SU-DHL-6 (cell line): ENCODE data around the gene PRKACA.

Experiments used
- H2AFZ ChIP-seq: fragments of 200-600 bp; sonication (generic); 2 replicates; pipeline ENCODE4 v1.6.1; 2014; ENCODE audit warnings: low read depth, mild to moderate bottlenecking, moderate library complexity, mixed read lengths, antibody characterized with exemption, low read length; ENCODE audit not compliant: severe bottlenecking
- H3F3A ChIP-seq: fragments of 200-600 bp; shearing (Covaris generic); 2 replicates; pipeline ENCODE4 v1.6.0; 2016; ENCODE audit warnings: antibody characterized with exemption, mild to moderate bottlenecking; ENCODE audit not compliant: insufficient read depth
- H3K27ac ChIP-seq: fragments of 200-600 bp; sonication (generic); 2 replicates; pipeline ENCODE4 v1.5.1; 2016; ENCODE audit warnings: low read depth, mild to moderate bottlenecking, low read length, moderate library complexity, mixed read lengths
- H3K27me3 ChIP-seq: fragments of 200-600 bp; sonication (generic), shearing (Covaris generic); 2 replicates; pipeline ENCODE4 v1.6.0; 2014; ENCODE audit warnings: mild to moderate bottlenecking, low read length
- H3K36me3 ChIP-seq: fragments of 200-600 bp; sonication (generic); 2 replicates; pipeline ENCODE4 v1.6.1; 2014; ENCODE audit warnings: mild to moderate bottlenecking, low read length, mixed read lengths
- H3K4me2 ChIP-seq: fragments of 300-600, 200-600 bp; shearing (Covaris generic), sonication (generic); 2 replicates; pipeline ENCODE4 v1.6.0; 2014; ENCODE audit warnings: low read length, low read depth, mild to moderate bottlenecking; ENCODE audit not compliant: poor library complexity, severe bottlenecking
- H3K4me3 ChIP-seq: fragments of 200-600 bp; sonication (generic); 2 replicates; pipeline ENCODE4 v1.5.1; 2014; ENCODE audit warnings: antibody characterized with exemption, low read length, mild to moderate bottlenecking, mixed read lengths; ENCODE audit not compliant: insufficient read depth, poor library complexity, severe bottlenecking
- H3K79me2 ChIP-seq: fragments of 200-600 bp; sonication (generic); 2 replicates; pipeline ENCODE4 v1.6.1; 2014; ENCODE audit warnings: mild to moderate bottlenecking, low read length, moderate library complexity; ENCODE audit not compliant: insufficient read depth
- H3K9ac ChIP-seq: fragments of 200-600 bp; sonication (generic); 2 replicates; pipeline ENCODE4 v1.7.0; 2014; ENCODE audit warnings: mild to moderate bottlenecking, low read length
- H3K9me2 ChIP-seq: fragments of 200-600 bp; sonication (generic); replicated peaks from 2 replicates; pipeline ENCODE4 v1.6.1; 2014; ENCODE audit warnings: low read length; ENCODE audit not compliant: insufficient read depth
- H3K9me3 ChIP-seq: fragments of 200-600 bp; sonication (generic); 2 replicates; pipeline ENCODE4 v1.6.1; 2014; ENCODE audit warnings: low read length, mixed read lengths; ENCODE audit not compliant: insufficient read depth
- H4K20me1 ChIP-seq: fragments of 200-600 bp; sonication (generic); 2 replicates; pipeline ENCODE4 v1.6.1; 2014; ENCODE audit warnings: low read depth, mild to moderate bottlenecking, antibody characterized with exemption, low read length, moderate library complexity, mixed read lengths
- CTCF ChIP-seq: fragments of 200-600 bp; sonication (generic); IDR thresholded peaks from one replicate; pipeline ENCODE4 v1.5.1; 2017; ENCODE audit warnings: antibody characterized with exemption, mild to moderate bottlenecking, low read length, moderate library complexity; ENCODE audit not compliant: insufficient read depth, poor library complexity, severe bottlenecking
- EZH2phosphoT487 ChIP-seq: fragments of 200-600 bp; sonication (generic), shearing (Covaris generic); conservative IDR thresholded peaks from 2 replicates; pipeline ENCODE4 v1.6.1; 2018; ENCODE audit warnings: mild to moderate bottlenecking, antibody characterized with exemption, low read length, moderate library complexity, mixed read lengths

The PRKACA gene

GRCh38 chr19:14058182-14059092, 59.1 kb downstream of the PRKACA start:
- Histone ChIP-seq H3K9ac (no peak overlapping the region), H3K9me3 (no peaks in the 10 kb centered on the region), H3K9me2 (no peaks in the 10 kb centered on the region), H3K79me2 (no peaks in the 10 kb centered on the region), H3F3A (no peaks in the 10 kb centered on the region), H2AFZ (no peak overlapping the region), H3K27me3 (0 out of 2 replicates have a peak, but pooled peaks cover 4% of the 10 kb centered on the region), H3K4me3 (no peak overlapping the region), H3K27ac (no peak overlapping the region), H3K4me2 (no peak overlapping the region), H3K36me3 (no peaks in the 10 kb centered on the region), H4K20me1 (no peaks in the 10 kb centered on the region)
- TF ChIP-seq CTCF (no peak), EZH2phosphoT487 (no peak)

GRCh38 chr19:14056741-14057356, 60.7 kb downstream of the PRKACA start:
- 0 out of 2 replicates have a peak, but pooled peaks cover 4% of the 10 kb centered on the region for H3K27me3 ChIP-seq
- H2AFZ ChIP-seq, result no peak overlapping the region
- no peak overlapping the region for H3K27ac ChIP-seq
- H3F3A ChIP-seq, result no peaks in the 10 kb centered on the region
- H3K9ac ChIP-seq, result no peak overlapping the region
- no peaks in the 10 kb centered on the region for H3K36me3 ChIP-seq
- H4K20me1 ChIP-seq, result no peaks in the 10 kb centered on the region
- TF ChIP-seq CTCF (no peak), EZH2phosphoT487 (no peak)
- H3K4me3 ChIP-seq, result no peak overlapping the region
- H3K79me2 ChIP-seq, result no peaks in the 10 kb centered on the region
- no peaks in the 10 kb centered on the region for H3K9me2 ChIP-seq
- no peak overlapping the region for H3K4me2 ChIP-seq
- H3K9me3 ChIP-seq, result no peaks in the 10 kb centered on the region

- no peaks in the 10 kb centered on the region for H3K9me3 ChIP-seq
- TF ChIP-seq CTCF, result no peak
- TF ChIP-seq EZH2phosphoT487, result no peak
- H3K9me2 ChIP-seq, result no peaks in the 10 kb centered on the region
- 0 out of 2 replicates have a peak, but pooled peaks cover under 1% of the 10 kb centered on the region for H3K27me3 ChIP-seq
- no peak overlapping the region for H3K27ac ChIP-seq
- H3K36me3 ChIP-seq, result no peaks in the 10 kb centered on the region
- H3K9ac ChIP-seq, result no peak overlapping the region
- H2AFZ ChIP-seq, result no peak overlapping the region
- no peaks in the 10 kb centered on the region for H3K79me2 ChIP-seq
- no peaks in the 10 kb centered on the region for H3F3A ChIP-seq
- H3K4me2 ChIP-seq, result no peak overlapping the region
- H3K4me3 ChIP-seq, result no peak overlapping the region
- H4K20me1 ChIP-seq, result no peaks in the 10 kb centered on the region
Measured at GRCh38 chr19:14056069-14056666, 61.4 kb downstream of the PRKACA start.
